Lung (tissue), 12 donors: ENCODE results near the gene CTTNBP2NL. TPM values are rescaled to one million over a fixed set of nuclear protein-coding genes. Genes with fewer than 3 reads are reported as not detected.

Source experiments
- ATAC-seq: fragments of 200-7000 bp; cut with Tn5 transposase; one replicate; pipeline ENCODE4 v1.9.1; 2020; ENCODE audit warnings: moderate number of reproducible peaks; ENCODE audit not compliant: insufficient read depth, low FRiP score
- DNase-seq, 3 donors: peaks; one replicate each; pipeline ENCODE4 v3.0.0-alpha.2; 2013 to 2017
- H3K27ac ChIP-seq, 2 donors: one replicate each; pipeline ENCODE4 v1.5.1; 2013; ENCODE audit warnings: mild to moderate bottlenecking in 2 of 2, moderate library complexity in 2 of 2, control low read depth in 1 of 2, inconsistent platforms in 1 of 2, low read depth in 1 of 2, low read length in 1 of 2
- H3K27me3 ChIP-seq, 3 donors: one replicate each; pipeline ENCODE4 v1.5.1; 2013; ENCODE audit warnings: low read length in 2 of 3; ENCODE audit not compliant: control insufficient read depth in 3 of 3, insufficient read depth in 3 of 3
- H3K36me3 ChIP-seq, 4 donors: one replicate each; pipeline ENCODE4 v1.5.1; 2013; ENCODE audit warnings: low read length in 4 of 4, mild to moderate bottlenecking in 1 of 4, moderate library complexity in 1 of 4; ENCODE audit not compliant: control insufficient read depth in 4 of 4, insufficient read depth in 4 of 4
- H3K4me1 ChIP-seq, 5 donors: one replicate each; pipeline ENCODE4 v1.5.1; 2013; ENCODE audit warnings: low read length in 5 of 5, mild to moderate bottlenecking in 2 of 5, moderate library complexity in 1 of 5; ENCODE audit not compliant: control insufficient read depth in 5 of 5, insufficient read depth in 5 of 5
- H3K4me3 ChIP-seq: one replicate; pipeline ENCODE4 v1.5.1; 2013; ENCODE audit warnings: mild to moderate bottlenecking, control low read depth, moderate library complexity
- H3K9ac ChIP-seq, 2 donors: one replicate each; pipeline ENCODE4 v1.5.1; 2013; ENCODE audit warnings: low read length in 2 of 2, control low read depth in 1 of 2; ENCODE audit not compliant: insufficient read depth in 1 of 2
- H3K9me3 ChIP-seq, 4 donors: one replicate each; pipeline ENCODE4 v1.5.1; 2013; ENCODE audit warnings: low read length in 3 of 4, mild to moderate bottlenecking in 1 of 4, moderate library complexity in 1 of 4; ENCODE audit not compliant: control insufficient read depth in 4 of 4, insufficient read depth in 3 of 4
- CTCF ChIP-seq: IDR thresholded peaks from 2 replicates; pipeline ENCODE4 v1.5.1; 2012; ENCODE audit warnings: mild to moderate bottlenecking; ENCODE audit errors: control extremely low read depth, extremely low read depth
- WGBS, 2 donors: extraction: QIAGEN DNeasy Blood & Tissue Kit; methylation state at CpG; one replicate each; pipeline ENCODE4 v1.1.7; 2013; 5-methylcytosine and 5-hydroxymethylcytosine counted together
- polyA plus RNA-seq, 2 donors: library from polyadenylated mRNA; stranded (reverse); fragments of 200-250 nt; gene quantifications; one replicate each; pipeline ENCODE4 v1.2.1, GENCODE V29; 2013
- total RNA-seq, 2 donors: library from RNA; depleted of rRNA in 1 of 2; stranded (reverse); fragments of >200 nt in 1 of 2; gene quantifications; one replicate each; pipeline ENCODE4 v1.2.1, GENCODE V29; 2014 to 2021
- donor health status: control.
- donor health status: control.
- donor health status: Bipolar disorder and iron deficiency.
- donor health status: healthy.
- donor health status: DM: yes; HTN: yes; CAD: no.

The CTTNBP2NL gene
- total and polyA plus RNA-seq, 4 donors: 9.0 to 38.5 (median 17.0) TPM

GRCh38 chr1:112390775-112391602 is 5.0 kb upstream of the CTTNBP2NL start:
- H3K4me1 ChIP-seq: peaks cover 0 to 15% (median 10%) of the 10 kb centered on the region in 5 donors
- 4 to 6% methylated on average over 15 of the region's 15 CpGs for WGBS, 2 donors
- H3K9ac ChIP-seq: peak overlapping the region in 1 of 2 donors; percentile 62
- TF ChIP-seq CTCF: peak; percentile 93
- DNase-seq (peak; percentile 90 to 96 (median 95)), ATAC-seq (peak; percentile 86)
- H3K27me3 ChIP-seq: no peaks in the 10 kb centered on the region
- H3K4me3 ChIP-seq: no peak overlapping the region
- H3K27ac ChIP-seq: peak overlapping the region; percentile 62 to 86
- H3K36me3 ChIP-seq: no peaks in the 10 kb centered on the region
- H3K9me3 ChIP-seq: no peaks in the 10 kb centered on the region

- H3K27ac ChIP-seq: peak overlapping the region; percentile 38 to 86
- H3K9ac ChIP-seq: peak overlapping the region in 1 of 2 donors; percentile 62
- ATAC-seq: no peak
Observed at GRCh38 chr1:112391603-112391940, 4.4 kb upstream of the CTTNBP2NL start.

GRCh38 chr1:112393631-112393974 is 2.4 kb upstream of the CTTNBP2NL start:
- H3K27me3 ChIP-seq: no peaks in the 10 kb centered on the region
- no peaks in the 10 kb centered on the region for H3K9me3 ChIP-seq
- DNase-seq (peak in 1 of 3 donors; percentile 32), ATAC-seq (no peak)
- H3K4me3 ChIP-seq: no peak overlapping the region
- H3K9ac ChIP-seq: no peak overlapping the region
- TF ChIP-seq CTCF: no peak
- H3K27ac ChIP-seq: peak overlapping the region; percentile 93 to 98
- H3K36me3 ChIP-seq: peaks cover 0 to 5% (median 0%) of the 10 kb centered on the region in 4 donors
- WGBS, 2 donors: 59 to 61% methylated on average over 3 of the region's 3 CpGs
- H3K4me1 ChIP-seq: peaks cover 0 to 29% (median 10%) of the 10 kb centered on the region in 5 donors

More at GRCh38 chr1:112391603-112391940, 4.4 kb upstream of the CTTNBP2NL start:
- no peak overlapping the region for H3K4me3 ChIP-seq
- H3K36me3 ChIP-seq: peaks cover 0 to 5% (median 0%) of the 10 kb centered on the region in 4 donors
- no peaks in the 10 kb centered on the region for H3K9me3 ChIP-seq
- H3K27me3 ChIP-seq: no peaks in the 10 kb centered on the region
- no peak for TF ChIP-seq CTCF
- H3K4me1 ChIP-seq: peaks cover 0 to 16% (median 10%) of the 10 kb centered on the region in 5 donors
- DNase-seq: no peak
- 93 to 97% methylated on average over 11 of the region's 11 CpGs for WGBS, 2 donors
